HepG2 (cell line): ENCODE measurements around the gene KRT27. TPM values are rescaled to one million over a fixed set of nuclear protein-coding genes. Genes with fewer than 3 reads are reported as not detected.

Experiments used
- CREM ChIP-seq, 2 experiments: sonication (generic) in 1 of 2; formaldehyde crosslinking in 1 of 2; IDR thresholded peaks; 2 replicates each; pipeline versions ENCODE4 v1.4.0 to v1.6.1; 2016 to 2020; ENCODE audit warnings: antibody characterized with exemption in 1 of 2, mild to moderate bottlenecking in 1 of 2, missing genetic modification reagents in 1 of 2
- POGZ ChIP-seq: sonication (generic); formaldehyde crosslinking; IDR thresholded peaks from 2 replicates; pipeline ENCODE4 v1.4.0; 2020; ENCODE audit warnings: mild to moderate bottlenecking, missing genetic modification reagents
- SALL2 ChIP-seq: sonication (generic); formaldehyde crosslinking; IDR thresholded peaks from 2 replicates; pipeline ENCODE4 v1.8.1; 2023; ENCODE audit warnings: mild to moderate bottlenecking, missing genetic modification reagents, inconsistent platforms
- TBX3 ChIP-seq: fragments of 450-650 bp; IDR thresholded peaks from 2 replicates; pipeline ENCODE4 v1.6.1; 2017; ENCODE audit warnings: antibody characterized with exemption, mild to moderate bottlenecking, inconsistent platforms, borderline replicate concordance
- TERF1 ChIP-seq: sonication (generic); formaldehyde crosslinking; IDR thresholded peaks from 2 replicates; pipeline ENCODE4 v1.8.0; 2022; ENCODE audit warnings: mild to moderate bottlenecking, missing genetic modification reagents, moderate library complexity
- ZNF224 ChIP-seq: sonication (generic); formaldehyde crosslinking; IDR thresholded peaks from 2 replicates; pipeline ENCODE4 v1.5.0; 2020; ENCODE audit warnings: mild to moderate bottlenecking, missing genetic modification reagents
- ZNF318 ChIP-seq: sonication (generic); formaldehyde crosslinking; IDR thresholded peaks from 2 replicates; pipeline ENCODE4 v1.4.0; 2020; ENCODE audit warnings: mild to moderate bottlenecking, missing genetic modification reagents
- ZNF510 ChIP-seq: sonication (generic); formaldehyde crosslinking; IDR thresholded peaks from 2 replicates; pipeline ENCODE4 v1.4.0; 2020; ENCODE audit warnings: low read depth, mild to moderate bottlenecking, missing genetic modification reagents
- ZNF558 ChIP-seq: sonication (generic); formaldehyde crosslinking; IDR thresholded peaks from 2 replicates; pipeline ENCODE4 v1.9.0; 2022; ENCODE audit warnings: mild to moderate bottlenecking, missing genetic modification reagents, borderline replicate concordance
- ZNF660 ChIP-seq: sonication (generic); formaldehyde crosslinking; IDR thresholded peaks from 2 replicates; pipeline ENCODE4 v1.5.1; 2020; ENCODE audit warnings: mild to moderate bottlenecking, low read depth, missing genetic modification reagents, borderline replicate concordance
- ZNF766 ChIP-seq: sonication (generic); formaldehyde crosslinking; IDR thresholded peaks from 2 replicates; pipeline ENCODE4 v1.5.0; 2020; ENCODE audit warnings: missing genetic modification reagents, borderline replicate concordance
- ZNF773 ChIP-seq: sonication (generic); formaldehyde crosslinking; IDR thresholded peaks from 2 replicates; pipeline ENCODE4 v1.4.0; 2020; ENCODE audit warnings: missing genetic modification reagents, borderline replicate concordance
- ZNF777 ChIP-seq: sonication (generic); formaldehyde crosslinking; IDR thresholded peaks from 2 replicates; pipeline ENCODE4 v1.4.0; 2020; ENCODE audit warnings: missing genetic modification reagents
- ZNF790 ChIP-seq: sonication (generic); formaldehyde crosslinking; IDR thresholded peaks from 2 replicates; pipeline ENCODE4 v1.8.0; 2022; ENCODE audit warnings: missing genetic modification reagents, mild to moderate bottlenecking, borderline replicate concordance
- polyA plus RNA-seq, 8 experiments: library from polyadenylated mRNA; depleted of rRNA in 3 of 8; stranded (reverse) in 7 of 8; unstranded in 1 of 8; fragments of >200 nt; fragmentation: Illumina TruSeq in 4 of 8; extraction: Trizol in 4 of 8; gene quantifications; 2 replicates each; pipeline versions ENCODE4 v1.2.1 to v1.2.3, GENCODE V29; 2011 to 2016; ENCODE audit warnings: low read depth in 4 of 8, missing spikeins in 1 of 8, mixed read lengths in 1 of 8; ENCODE audit not compliant: insufficient read depth in 1 of 8
- total RNA-seq, 5 experiments: library from RNA; depleted of rRNA; stranded (reverse); fragments of >200 nt; fragmentation: Illumina TruSeq; extraction: Trizol; gene quantifications; 2 replicates each; pipeline ENCODE4 v1.2.3, GENCODE V29; 2016; ENCODE audit warnings: low read depth in 1 of 5
- TF ChIP-seq, protein P1 (sequence below): IDR thresholded peaks from 2 replicates; pipeline ENCODE4 v1.6.1; 2016; ENCODE audit warnings: low read depth, borderline replicate concordance

The KRT27 gene
- total and polyA plus RNA-seq, 2 of the 13 experiments (the other 11 are each of a cell fraction or from before 2014, with no cell fraction given), result not detected

- TF ChIP-seq ZNF318, result no peak
- no peak for TF ChIP-seq ZNF510
- no peak for TF ChIP-seq ZNF660 (CRISPR knock-in tag)
- peak; percentile 82 for TF ChIP-seq SALL2 (CRISPR knock-in tag)
- TF ChIP-seq ZNF224 (CRISPR knock-in tag), result 0 out of 2 replicates have a peak, but pooled peaks have one; percentile 61
- TF ChIP-seq TBX3, result no peak
- peak; percentile 26; the same call in 1 of the 2 replicates for TF ChIP-seq ZNF766 (CRISPR knock-in tag)
- TF ChIP-seq, protein P1, sequence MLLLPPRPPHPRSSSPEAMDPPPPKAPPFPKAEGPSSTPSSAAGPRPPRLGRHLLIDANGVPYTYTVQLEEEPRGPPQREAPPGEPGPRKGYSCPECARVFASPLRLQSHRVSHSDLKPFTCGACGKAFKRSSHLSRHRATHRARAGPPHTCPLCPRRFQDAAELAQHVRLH (CRISPR knock-in tag), result no peak
- TF ChIP-seq POGZ, result no peak
- TF ChIP-seq ZNF558 (CRISPR knock-in tag), result peak; percentile 53; the same call in 1 of the 2 replicates
- no peak for TF ChIP-seq ZNF790 (CRISPR knock-in tag)
- TF ChIP-seq ZNF777 (CRISPR knock-in tag), result no peak
- TF ChIP-seq CREM (IDR thresholded peaks at IDR 0.05), result 0 out of 2 replicates have a peak, but pooled peaks have one; percentile 33
- no peak for TF ChIP-seq CREM (CRISPR knock-in tag; IDR thresholded peaks at IDR 0.05)
- TF ChIP-seq ZNF773 (CRISPR knock-in tag), result no peak
- TF ChIP-seq TERF1 (CRISPR knock-in tag), result no peak
Observed at GRCh38 chr17:40818733-40819527, 36.6 kb upstream of the KRT27 start (continued).
